GM10248 (cell line): ENCODE data around the gene RANBP3.
"Not testable (repeated sequence)": the region's sequence is repeated elsewhere in the genome, so short reads cannot be mapped to it uniquely, and the experiment has no call there.

Source experiments
- CTCF ChIA-PET: fragments of 300-600 bp; sonication (Branson Sonifier 250); formaldehyde crosslinking; extraction: SDS; loops from one replicate; lab custom pipeline; 2021; ENCODE audit warnings: antibody characterized with exemption; lab: Yijun Ruan, JAX
- POLR2A ChIA-PET: fragments of 350-650 bp; sonication (Branson Sonifier 250); formaldehyde crosslinking; extraction: SDS; loops from one replicate; lab custom pipeline; 2020; ENCODE audit warnings: antibody characterized with exemption; lab: Yijun Ruan, JAX
- DNase-seq: peaks from one replicate; pipeline ENCODE4 v3.0.0; 2012; ENCODE audit errors: extremely low spot score
- CTCF ChIP-seq: IDR thresholded peaks from 2 replicates; pipeline ENCODE4 v1.5.1; 2012; ENCODE audit warnings: mild to moderate bottlenecking, low read depth; ENCODE audit errors: extremely low read depth, missing control alignments, control extremely low read depth

Gene RANBP3

GRCh38 chr19:6007866-6008265 lies 29.9 kb upstream of the RANBP3 start:
- no peak for TF ChIP-seq CTCF
- POLR2A ChIA-PET, result no interaction called here
- CTCF ChIA-PET, result interaction anchor here (2.1 kb wide), 1 partner anchor 15 kb away, joined by 11 read pairs; no protein-coding TSS in a partner anchor

GRCh38 chr19:6006896-6007295 lies 29.0 kb upstream of the RANBP3 start:
- POLR2A ChIA-PET, result no interaction called here
- no peak for TF ChIP-seq CTCF
- CTCF ChIA-PET, result interaction anchor here (2.1 to 2.8 kb wide), 2 partner anchors 16 to 20 kb away, joined by 11 to 13 read pairs; no protein-coding TSS in a partner anchor
- DNase-seq, result no peak

More at GRCh38 chr19:6007866-6008265, 29.9 kb upstream of the RANBP3 start:
- no peak for DNase-seq

- DNase-seq, result not testable (repeated sequence)
- ChIA-PET CTCF (interaction anchor here (1.3 to 2.8 kb wide), 3 partner anchors 16 to 19 kb away, joined by 5 to 13 read pairs (median 11); no protein-coding TSS in a partner anchor), POLR2A (interaction anchor here (0.6 kb wide), 1 partner anchor 310 kb away, joined by 3 read pairs; no protein-coding TSS in a partner anchor)
Observed at GRCh38 chr19:6006070-6006446, 28.1 kb upstream of the RANBP3 start.

- CTCF ChIA-PET, result interaction anchor here (0.8 to 2.8 kb wide), 3 partner anchors 17 to 36 kb away, joined by 3 to 13 read pairs (median 5); no protein-coding TSS in a partner anchor
- DNase-seq, result no peak
- TF ChIP-seq CTCF, result no peak
- POLR2A ChIA-PET, result interaction anchor here (0.5 to 0.6 kb wide), 2 partner anchors 63 to 310 kb away, joined by 3 read pairs; no protein-coding TSS in a partner anchor
Observed at GRCh38 chr19:6005321-6006069, 27.6 kb upstream of the RANBP3 start.

- ChIA-PET POLR2A (no interaction called here), CTCF (no interaction called here)
- DNase-seq, result no peak
- TF ChIP-seq CTCF, result no peak
Observed at GRCh38 chr19:6003976-6004375, 26.0 kb upstream of the RANBP3 start.

GRCh38 chr19:6002591-6002990 lies 24.7 kb upstream of the RANBP3 start:
- DNase-seq, result no peak
- POLR2A ChIA-PET, result no interaction called here
- CTCF ChIA-PET, result interaction anchor here (2.8 to 3.6 kb wide), 2 partner anchors 15 to 20 kb away, joined by 16 to 17 read pairs; no protein-coding TSS in a partner anchor
- no peak for TF ChIP-seq CTCF

- TF ChIP-seq CTCF, result no peak
- POLR2A ChIA-PET, result no interaction called here
- CTCF ChIA-PET, result interaction anchor here (0.7 to 3.6 kb wide), 9 partner anchors 10 to 196 kb away, joined by 3 to 17 read pairs (median 3); no protein-coding TSS in a partner anchor
- no peak for DNase-seq
Observed at GRCh38 chr19:6000228-6000847, 22.4 kb upstream of the RANBP3 start.
